HTERT RPE-1 (cell line): ENCODE data around the gene FBXO44.

Experiments used
- in situ Hi-C: fragments of 300-500 bp; cut with MboI; formaldehyde crosslinking; loops from 4 replicates; pipeline ENCODE4 v1.14.3; 2020; ENCODE audit warnings: low sequenced_read_pairs

The FBXO44 gene

GRCh38 chr1:11657654-11658053 is 3.0 kb downstream of the FBXO44 start:
- in situ Hi-C loops = no loop called here

DNA sequence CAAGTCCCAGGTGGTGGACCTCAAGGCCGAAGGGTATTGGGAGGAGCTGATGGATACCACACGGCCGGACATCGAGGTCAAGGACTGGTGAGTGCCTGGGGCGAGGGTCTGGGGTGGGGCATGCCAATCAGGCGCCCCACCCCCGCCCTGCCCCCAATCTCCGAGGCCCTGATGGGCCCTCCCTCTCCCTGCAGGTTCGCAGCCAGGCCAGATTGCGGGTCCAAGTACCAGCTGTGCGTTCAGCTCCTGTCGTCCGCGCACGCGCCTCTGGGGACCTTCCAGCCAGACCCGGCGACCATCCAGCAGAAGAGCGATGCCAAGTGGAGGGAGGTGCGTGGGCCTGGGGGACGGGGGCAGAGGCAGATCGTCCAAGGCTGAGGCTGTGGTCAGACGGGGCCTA is 3.9 kb downstream of the FBXO44 start:
- in situ Hi-C loops = no loop called here

- in situ Hi-C loops = no loop called here
Observed at GRCh38 chr1:11659748-11660147, 5.1 kb downstream of the FBXO44 start.

DNA sequence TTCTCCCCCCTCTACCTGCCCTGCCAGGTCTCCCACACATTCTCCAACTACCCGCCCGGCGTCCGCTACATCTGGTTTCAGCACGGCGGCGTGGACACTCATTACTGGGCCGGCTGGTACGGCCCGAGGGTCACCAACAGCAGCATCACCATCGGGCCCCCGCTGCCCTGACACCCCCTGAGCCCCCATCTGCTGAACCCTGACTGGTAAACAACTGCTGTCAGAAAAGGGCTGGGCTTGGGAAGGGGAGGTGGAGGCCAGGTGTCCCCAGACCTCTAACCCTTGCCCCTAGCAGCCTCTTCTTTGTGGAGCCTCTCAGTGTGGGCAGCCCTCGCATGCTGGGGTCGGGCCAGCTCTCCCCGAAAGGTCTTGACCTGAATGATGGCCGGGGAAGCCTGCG is 6.4 kb downstream of the FBXO44 start:
- in situ Hi-C loops = no loop called here

DNA sequence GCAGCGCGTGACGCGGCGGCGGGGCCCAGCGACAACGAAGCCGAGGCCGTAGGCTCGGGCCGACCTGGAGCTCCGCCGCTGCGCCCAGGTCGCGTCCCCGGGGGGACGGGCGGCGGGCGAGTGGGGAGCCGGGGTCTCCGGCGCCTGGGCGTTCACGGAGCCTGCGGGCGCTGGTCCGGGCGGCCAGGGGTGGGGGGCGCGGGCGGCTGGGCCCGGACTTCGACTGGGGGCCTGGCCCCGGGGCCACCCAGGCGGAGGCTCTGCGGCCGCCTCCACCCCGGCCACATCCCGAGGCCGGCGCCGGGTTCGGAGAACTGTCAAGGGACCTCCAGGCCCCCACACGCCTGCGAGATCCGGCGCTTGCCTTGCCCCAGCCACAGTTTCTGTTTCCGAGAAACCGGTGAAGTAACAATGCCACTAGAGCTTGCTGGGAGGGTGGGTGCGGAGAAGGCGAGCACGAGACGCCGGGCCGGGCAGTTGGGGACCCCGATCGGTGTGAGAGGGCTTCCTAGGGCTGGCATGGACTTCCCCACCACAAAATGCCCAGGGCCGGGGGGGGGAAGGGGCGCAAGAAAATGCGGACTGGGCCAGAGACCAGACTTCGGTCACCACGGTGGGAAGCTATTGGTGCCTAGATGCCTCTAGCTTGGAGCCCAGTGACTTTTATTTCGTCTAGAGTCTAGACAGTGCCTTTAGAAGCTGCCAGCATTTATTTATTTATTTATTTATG is 9.8 kb downstream of the FBXO44 start:
- in situ Hi-C loops = no loop called here

DNA sequence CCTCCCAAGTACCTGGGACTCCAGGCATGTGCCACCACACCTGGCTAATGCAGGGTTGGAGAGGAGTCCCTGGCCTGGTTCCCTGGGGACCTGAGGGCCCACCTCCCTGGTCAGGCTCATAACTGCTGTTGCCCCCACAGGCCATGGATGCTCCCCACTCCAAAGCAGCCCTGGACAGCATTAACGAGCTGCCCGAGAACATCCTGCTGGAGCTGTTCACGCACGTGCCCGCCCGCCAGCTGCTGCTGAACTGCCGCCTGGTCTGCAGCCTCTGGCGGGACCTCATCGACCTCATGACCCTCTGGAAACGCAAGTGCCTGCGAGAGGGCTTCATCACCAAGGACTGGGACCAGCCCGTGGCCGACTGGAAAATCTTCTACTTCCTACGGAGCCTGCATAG is 13.8 kb downstream of the FBXO44 start:
- in situ Hi-C loops = no loop called here

GRCh38 chr1:11670747-11671146 is 16.1 kb downstream of the FBXO44 start:
- in situ Hi-C loops = no loop called here

- in situ Hi-C loops = no loop called here
Observed at GRCh38 chr1:11671205-11671543, 16.5 kb downstream of the FBXO44 start.

DNA sequence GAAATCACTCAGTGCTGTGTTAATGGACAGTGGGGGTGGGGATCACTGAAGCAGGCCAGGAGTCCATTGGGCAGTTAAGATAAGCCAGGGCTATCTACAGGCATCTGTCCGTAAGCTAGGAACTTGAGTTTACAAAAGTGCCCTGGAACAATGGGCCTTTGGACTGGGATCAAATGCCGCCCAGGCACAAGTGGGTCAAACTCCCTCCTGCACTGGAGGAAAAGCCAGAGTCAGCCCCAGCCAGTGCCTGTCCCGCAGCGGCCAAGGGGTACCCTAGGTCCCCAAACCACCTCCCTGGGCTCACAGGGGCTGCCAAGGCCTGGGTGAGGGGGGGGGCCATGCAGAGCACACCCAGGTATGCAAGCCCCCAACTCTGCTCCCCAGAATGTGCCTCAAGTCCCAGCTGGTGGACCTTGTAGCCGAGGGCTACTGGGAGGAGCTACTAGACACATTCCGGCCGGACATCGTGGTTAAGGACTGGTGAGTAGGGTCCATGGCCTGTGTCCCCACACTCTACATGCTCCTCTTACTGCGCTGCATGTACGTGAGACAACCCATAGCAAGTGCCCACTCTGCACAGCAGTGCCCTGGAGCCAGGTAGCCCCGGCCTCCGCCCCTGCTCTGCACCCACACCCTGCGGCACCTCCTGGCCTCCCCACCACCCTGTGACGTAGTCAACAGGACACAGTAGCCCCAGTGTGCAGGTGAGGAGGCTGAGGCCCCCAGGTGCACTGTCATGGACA is 17.0 kb downstream of the FBXO44 start:
- in situ Hi-C loops = no loop called here

- in situ Hi-C loops = no loop called here
Observed at GRCh38 chr1:11673089-11673769, 18.6 kb downstream of the FBXO44 start.

- in situ Hi-C loops = no loop called here
Observed at GRCh38 chr1:11674488-11674887, 19.8 kb downstream of the FBXO44 start.

GRCh38 chr1:11675325-11675724 is 20.6 kb downstream of the FBXO44 start:
- in situ Hi-C loops = no loop called here

GRCh38 chr1:11676386-11677103 is 21.9 kb downstream of the FBXO44 start:
- in situ Hi-C loops = no loop called here

DNA sequence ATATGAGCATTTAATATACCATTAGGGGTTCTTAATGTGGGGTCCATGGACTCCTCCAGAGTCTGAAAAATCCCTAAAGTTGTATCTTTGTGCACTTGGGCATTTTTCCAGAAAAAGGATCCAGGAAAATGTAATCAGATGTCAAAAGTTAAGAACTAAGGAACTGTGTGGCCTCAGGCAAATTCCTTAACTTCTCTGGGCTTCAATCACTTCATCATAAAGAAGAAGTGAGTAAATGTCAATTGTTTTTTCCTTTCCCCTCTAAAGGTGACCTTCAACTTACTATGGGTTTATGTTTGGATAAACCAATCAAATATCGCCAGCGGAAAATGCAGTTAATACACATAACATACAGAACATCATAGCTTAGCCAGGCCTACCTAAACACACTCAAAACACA is 23.8 kb downstream of the FBXO44 start:
- in situ Hi-C loops = no loop called here

DNA sequence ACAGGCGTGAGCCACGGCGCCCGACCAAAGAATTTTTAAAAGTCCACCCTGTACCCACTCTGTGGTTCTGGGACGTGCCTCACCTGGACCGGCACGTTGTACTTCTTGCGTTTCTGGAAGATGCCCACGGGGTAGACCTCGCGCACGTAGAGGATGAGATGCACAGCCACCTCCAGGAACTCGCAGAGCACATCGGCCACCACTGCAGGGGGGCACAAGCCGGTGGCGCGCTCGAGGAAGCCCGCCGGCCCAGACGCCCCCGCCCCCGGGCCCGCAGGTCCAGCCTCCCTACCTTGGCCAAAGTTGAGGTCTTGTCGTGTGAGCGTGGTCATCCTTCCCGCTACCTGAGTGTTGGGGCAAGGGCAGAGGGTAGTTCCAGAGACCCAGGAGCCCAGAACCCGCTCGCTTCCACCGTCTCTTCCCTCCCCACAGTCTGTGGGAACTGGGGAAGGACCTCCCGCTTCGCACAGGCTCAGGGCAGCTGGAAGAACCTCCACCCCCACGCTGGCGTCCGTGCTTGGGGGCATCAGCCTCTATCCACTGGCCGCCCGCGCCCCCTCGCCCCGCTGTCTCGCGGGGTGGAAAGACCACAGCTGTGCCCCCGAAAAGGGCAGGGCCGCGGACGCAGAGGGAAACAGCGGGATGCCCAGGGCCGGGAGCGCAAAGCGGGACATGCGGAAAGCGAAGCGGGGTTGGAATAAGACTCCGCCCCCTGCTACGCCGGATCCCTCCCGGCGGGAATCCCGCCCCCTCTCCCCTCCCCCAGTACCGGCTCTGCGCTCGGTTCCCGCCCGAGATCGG is 25.8 kb downstream of the FBXO44 start:
- in situ Hi-C loops = no loop called here

DNA sequence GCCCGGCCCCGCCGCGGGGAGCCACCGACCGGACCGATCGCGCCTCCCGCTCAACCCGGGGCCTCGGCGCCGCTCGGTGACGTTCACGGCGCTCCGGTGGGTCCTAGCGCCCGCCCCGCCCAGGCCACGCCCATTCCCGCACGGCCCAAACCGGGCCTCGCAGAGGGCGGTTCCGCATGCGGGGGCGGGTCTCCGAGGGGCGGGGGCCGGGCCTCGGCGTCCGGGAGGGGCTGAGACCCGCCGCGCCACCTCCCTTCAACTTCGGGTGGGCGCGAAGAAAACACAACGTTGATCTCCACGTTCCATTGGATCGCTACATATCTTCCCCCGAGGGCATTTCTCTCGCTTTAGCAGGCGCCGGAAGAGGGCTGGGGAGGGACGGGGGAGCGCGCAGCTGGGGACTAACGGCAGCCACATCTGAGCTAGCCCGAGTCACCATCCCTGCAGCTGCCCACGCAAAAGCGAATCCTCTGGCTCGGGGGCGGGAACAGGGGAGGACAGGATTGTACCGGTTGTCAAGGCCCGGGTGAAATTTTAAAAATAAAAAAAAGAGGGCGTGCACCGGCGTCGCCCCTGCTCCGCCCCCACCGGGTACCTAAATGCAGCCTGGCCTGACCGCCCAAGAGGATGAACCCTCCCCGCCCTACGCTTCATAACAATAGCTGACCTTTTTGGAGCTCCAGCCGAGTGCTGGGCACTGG is 26.5 kb downstream of the FBXO44 start, which contains the start of gene MAD2L2:
TSS of gene MAD2L2 (minus strand) at position 78 of the 701 bp plus-strand sequence. CDS start 547 bp downstream, outside the sequence.
- in situ Hi-C loops = no loop called here

GRCh38 chr1:11682287-11682771 is 27.7 kb downstream of the FBXO44 start:
- in situ Hi-C loops = no loop called here

DNA sequence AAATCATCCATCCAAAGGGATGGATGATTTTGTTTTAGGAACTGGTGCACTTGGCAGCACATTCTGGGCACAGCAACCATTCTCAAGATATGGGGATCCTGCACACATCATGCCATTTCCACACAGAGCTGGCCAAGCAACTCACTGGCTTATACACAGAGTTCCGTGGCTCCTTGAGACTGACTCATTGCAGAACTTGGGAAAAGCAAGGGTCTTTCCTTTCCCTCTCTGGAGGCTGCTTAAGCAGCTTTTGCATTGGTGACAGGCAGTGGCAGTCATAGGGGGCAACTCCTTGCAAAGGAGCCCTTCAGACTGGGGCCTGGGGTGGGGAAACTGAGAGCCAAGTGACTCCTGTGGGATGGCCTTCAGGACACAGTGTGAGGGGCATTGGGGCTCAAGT is 28.1 kb downstream of the FBXO44 start:
- in situ Hi-C loops = no loop called here

GRCh38 chr1:11684070-11684469 is 29.4 kb downstream of the FBXO44 start:
- in situ Hi-C loops = no loop called here
